GM12891 (cell line): Measurements from ENCODE around the gene LUC7L.
A peak's percentile ranks its signal among the peaks of the same experiment; 100 is the strongest.
"Not testable (repeated sequence)": the region's sequence is repeated elsewhere in the genome, so short reads cannot be mapped to it uniquely, and the experiment has no call there.

Experiments
- DNase-seq: peaks from one replicate; pipeline ENCODE4 v3.0.0; 2011; ENCODE audit warnings: low spot score; ENCODE audit not compliant: insufficient read length
- FAIRE-seq: peaks from 2 replicates; lab custom pipeline; 2011; peaks lifted over from hg19 to GRCh38; lab: Jason Lieb, UNC
- PAX5 ChIP-seq: IDR thresholded peaks from 2 replicates; pipeline ENCODE4 v1.6.1; 2011; ENCODE audit warnings: low read length, moderate library complexity, mild to moderate bottlenecking; ENCODE audit not compliant: insufficient read depth, severe bottlenecking
- POLR2A ChIP-seq: IDR thresholded peaks from 2 replicates; pipeline ENCODE4 v1.6.1; 2011; ENCODE audit warnings: low read depth, low read length, control low read depth
- POLR2AphosphoS5 ChIP-seq: IDR thresholded peaks from 2 replicates; pipeline ENCODE4 v1.6.1; 2011; ENCODE audit warnings: low read depth, low read length, control low read depth
- POU2F2 ChIP-seq: IDR thresholded peaks from 2 replicates; pipeline ENCODE4 v1.6.1; 2011; ENCODE audit warnings: low read depth, mild to moderate bottlenecking, control low read depth, low read length, moderate library complexity
- SPI1 ChIP-seq: IDR thresholded peaks from 2 replicates; pipeline ENCODE4 v1.6.1; 2011; ENCODE audit warnings: low read depth, low read length, control low read depth
- TAF1 ChIP-seq: IDR thresholded peaks from 2 replicates; pipeline ENCODE4 v1.6.1; 2011; ENCODE audit warnings: low read depth, low read length, control low read depth

Gene LUC7L

DNA sequence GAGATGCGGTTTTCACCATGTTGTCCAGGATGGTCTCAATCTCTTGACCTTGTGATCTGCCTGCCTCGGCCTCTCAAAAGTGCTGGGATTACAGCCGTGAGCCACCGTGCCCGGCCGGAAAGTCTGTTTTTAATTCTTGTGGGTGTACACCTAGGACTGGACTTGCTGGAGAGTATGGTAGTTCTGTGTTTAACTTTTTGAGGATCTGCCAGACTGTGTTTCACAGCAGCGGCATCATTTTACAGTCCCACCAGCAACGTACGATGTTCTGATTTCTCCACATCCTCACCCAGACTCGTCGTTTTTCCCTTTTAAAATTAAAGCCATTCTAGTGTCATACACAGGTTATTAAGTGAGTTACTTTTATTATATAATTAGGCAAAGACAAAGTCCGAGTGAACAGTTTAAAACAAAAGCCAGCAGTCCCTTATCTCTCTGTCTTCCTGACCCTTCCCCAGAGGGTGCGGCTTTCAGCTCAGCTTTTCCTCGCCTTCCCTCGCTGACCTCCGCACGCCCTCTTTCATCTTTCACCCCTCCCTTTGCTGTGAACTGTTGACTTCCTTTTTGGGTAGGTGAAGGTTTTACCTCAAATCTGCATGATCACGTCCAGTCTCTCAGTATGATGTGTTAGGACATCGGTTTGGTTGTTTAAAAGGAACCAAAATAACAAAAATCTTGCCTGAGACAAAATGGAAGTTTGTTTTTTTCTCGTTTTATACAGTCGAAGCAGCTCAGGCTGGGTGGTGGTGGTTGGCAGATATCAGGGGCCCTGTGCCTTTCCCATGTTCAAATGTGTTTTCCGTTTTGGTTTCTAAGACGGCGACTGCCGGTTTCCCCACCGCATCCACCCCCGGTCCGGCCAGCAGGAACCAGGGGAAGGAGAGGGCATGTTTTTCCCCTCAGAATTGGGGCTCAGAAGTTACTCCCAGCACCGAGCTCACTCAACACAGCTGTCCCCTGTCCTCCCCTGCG lies 23.4 kb upstream of the LUC7L start:
- FAIRE-seq (peak; percentile 82), DNase-seq (peak; percentile 67)
- TF ChIP-seq TAF1 = no peak
- TF ChIP-seq POU2F2 = peak; percentile 87; the same call in 1 of the 2 replicates
- TF ChIP-seq SPI1 = peak; percentile 34

DNA sequence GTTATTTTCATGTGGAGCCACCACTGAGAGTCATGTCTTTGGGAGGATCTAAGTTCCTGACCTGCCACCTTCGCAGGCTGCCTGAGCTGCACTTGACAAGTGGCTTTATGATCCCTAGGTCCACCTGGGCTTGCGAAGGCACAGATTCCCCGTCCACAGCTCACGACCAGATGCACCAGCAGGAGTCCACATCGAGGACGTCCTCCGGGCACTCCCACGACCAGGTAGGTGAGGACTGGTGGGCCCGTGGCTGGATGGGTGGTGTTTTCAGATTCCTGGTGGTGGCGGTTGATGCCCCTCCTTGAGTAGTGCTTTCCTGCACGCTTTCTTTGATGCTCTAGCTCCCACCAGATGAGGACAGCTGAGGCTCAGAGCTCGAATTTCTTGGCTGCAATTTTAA lies 20.2 kb upstream of the LUC7L start:
- no peak for FAIRE-seq
- TF ChIP-seq POLR2A (no peak), POU2F2 (no peak), POLR2AphosphoS5 (no peak), TAF1 (no peak), SPI1 (no peak), PAX5 (no peak)
- no peak for DNase-seq

DNA sequence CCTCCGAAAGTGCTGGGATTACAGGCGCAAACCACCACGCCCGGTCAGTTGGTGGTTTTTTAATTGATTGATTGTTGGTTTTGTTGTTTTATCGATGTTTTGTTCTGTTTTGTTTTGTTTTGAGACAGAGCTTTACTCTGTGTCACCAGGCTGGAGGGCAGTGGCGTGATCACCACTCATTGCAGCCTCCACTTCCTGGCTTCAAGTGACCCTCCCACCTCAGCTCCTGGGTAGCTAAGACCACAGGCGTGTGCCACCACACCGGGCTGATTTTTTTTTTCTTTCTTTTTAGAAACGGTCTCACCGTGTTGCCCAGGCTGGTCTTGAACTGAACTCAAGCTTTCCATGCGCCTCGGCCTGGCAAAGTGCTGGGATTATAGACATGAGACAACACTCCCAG lies 17.8 kb upstream of the LUC7L start:
- TF ChIP-seq POLR2A = no peak
- no peak for TF ChIP-seq PAX5
- TF ChIP-seq TAF1 = no peak
- TF ChIP-seq POU2F2 = no peak
- FAIRE-seq (no peak), DNase-seq (no peak)

DNA sequence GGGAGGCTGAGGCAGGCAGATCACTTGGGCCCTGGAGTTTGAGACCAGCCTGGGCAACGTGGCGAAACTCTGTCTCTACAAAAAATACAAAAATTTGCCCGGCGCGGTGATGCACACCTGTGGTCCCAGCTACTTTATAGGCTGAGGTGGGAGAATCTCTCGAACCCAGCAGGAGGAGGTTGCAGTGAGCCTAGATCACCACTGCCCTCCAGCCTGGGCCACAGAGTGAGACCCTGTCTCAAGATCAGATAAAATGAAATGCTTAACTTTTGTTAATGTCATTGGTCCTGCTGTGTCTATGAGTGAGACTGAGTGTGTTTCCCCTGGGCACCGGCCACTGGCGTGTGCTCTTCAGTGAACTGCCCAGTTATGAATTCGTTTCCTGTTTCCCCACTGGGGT lies 15.9 kb upstream of the LUC7L start:
- DNase-seq (no peak), FAIRE-seq (no peak)
- TF ChIP-seq SPI1 (no peak), POLR2AphosphoS5 (no peak), POU2F2 (no peak), PAX5 (no peak), POLR2A (no peak), TAF1 (no peak)

DNA sequence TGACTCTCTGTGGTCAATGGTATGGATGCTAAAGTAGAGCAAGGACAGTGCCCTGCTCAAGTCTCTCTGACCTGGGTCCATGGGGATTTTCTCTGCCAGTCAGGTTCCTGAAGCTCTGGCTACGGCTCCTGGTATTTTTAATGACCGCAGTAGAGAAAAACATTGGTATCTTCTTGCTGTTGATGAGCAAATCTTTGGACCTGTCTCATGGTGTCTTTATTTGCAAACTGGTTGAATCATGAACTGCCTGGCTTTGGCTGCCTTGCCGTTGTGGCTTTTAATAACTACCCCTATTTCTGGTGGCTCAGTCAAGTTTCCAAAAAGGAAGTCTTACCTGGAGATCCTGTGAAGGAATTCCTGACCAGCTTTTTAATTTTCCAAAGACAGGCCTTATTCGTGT lies 14.1 kb upstream of the LUC7L start:
- FAIRE-seq (no peak), DNase-seq (no peak)
- TF ChIP-seq SPI1 (no peak), PAX5 (no peak), POU2F2 (no peak)

DNA sequence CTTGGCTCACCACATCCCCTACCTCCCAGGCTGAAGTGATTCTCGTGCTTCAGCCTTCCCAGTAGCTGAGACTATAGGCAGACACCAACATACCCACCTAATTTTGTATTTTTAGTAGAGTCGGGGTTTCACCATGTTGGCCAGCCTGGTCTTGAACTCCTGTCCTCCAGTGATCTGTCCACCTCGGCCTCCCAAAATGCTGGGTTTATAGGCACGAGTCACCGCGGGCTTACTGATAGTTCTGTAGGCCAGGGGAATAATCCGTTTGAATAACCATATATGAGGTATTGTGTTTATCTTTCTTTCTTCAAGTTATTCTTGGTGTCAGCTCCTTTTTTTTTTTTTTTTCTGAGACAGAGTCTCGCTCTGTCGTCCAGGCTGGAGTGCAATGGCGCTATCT lies 13.0 kb upstream of the LUC7L start:
- no peak for TF ChIP-seq POLR2AphosphoS5
- no peak for TF ChIP-seq SPI1
- no peak for TF ChIP-seq TAF1
- no peak for TF ChIP-seq POLR2A
- TF ChIP-seq POU2F2 = no peak
- no peak for FAIRE-seq
- DNase-seq = no peak

DNA sequence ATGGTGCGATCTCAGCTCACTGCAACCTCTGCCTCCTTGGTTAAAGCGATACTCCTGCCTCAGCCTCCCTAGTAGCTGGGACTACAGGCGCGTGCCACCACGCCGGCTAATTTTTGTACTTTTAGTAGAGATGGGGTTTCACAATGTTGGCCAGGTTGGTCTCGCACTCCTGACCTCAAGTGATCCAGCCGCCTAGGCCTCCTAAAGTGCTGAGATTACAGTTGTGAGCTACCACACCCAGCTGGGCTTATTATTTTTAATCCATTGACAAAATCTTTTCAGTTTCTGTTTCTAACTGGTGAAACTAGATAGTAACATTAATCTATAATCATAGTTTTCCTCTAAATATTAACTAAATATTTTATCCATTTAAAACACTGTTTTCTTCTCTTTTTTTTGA lies 11.3 kb upstream of the LUC7L start:
- FAIRE-seq (no peak), DNase-seq (no peak)
- TF ChIP-seq PAX5 (no peak), POU2F2 (no peak), SPI1 (no peak), POLR2A (no peak), POLR2AphosphoS5 (no peak), TAF1 (no peak)

DNA sequence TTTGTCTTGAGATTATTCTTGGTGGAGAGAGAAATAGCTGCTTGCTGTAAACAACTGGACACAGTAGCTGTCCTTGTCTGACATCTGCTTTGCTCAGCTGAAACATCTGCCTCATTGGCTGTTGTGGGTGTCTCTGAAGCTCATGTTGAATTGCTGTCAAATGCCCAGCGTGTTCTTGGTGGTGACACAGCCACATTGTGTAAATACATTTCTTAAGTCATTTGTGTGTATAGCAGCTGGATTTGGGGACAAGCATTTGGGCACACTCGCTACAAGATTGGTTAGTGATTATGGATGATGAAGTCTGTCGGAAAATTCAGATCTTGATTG lies 10.7 kb upstream of the LUC7L start:
- FAIRE-seq (peak; percentile 66), DNase-seq (no peak)
- TF ChIP-seq POLR2AphosphoS5 (no peak), POLR2A (no peak), SPI1 (no peak), PAX5 (no peak), POU2F2 (no peak), TAF1 (no peak)

DNA sequence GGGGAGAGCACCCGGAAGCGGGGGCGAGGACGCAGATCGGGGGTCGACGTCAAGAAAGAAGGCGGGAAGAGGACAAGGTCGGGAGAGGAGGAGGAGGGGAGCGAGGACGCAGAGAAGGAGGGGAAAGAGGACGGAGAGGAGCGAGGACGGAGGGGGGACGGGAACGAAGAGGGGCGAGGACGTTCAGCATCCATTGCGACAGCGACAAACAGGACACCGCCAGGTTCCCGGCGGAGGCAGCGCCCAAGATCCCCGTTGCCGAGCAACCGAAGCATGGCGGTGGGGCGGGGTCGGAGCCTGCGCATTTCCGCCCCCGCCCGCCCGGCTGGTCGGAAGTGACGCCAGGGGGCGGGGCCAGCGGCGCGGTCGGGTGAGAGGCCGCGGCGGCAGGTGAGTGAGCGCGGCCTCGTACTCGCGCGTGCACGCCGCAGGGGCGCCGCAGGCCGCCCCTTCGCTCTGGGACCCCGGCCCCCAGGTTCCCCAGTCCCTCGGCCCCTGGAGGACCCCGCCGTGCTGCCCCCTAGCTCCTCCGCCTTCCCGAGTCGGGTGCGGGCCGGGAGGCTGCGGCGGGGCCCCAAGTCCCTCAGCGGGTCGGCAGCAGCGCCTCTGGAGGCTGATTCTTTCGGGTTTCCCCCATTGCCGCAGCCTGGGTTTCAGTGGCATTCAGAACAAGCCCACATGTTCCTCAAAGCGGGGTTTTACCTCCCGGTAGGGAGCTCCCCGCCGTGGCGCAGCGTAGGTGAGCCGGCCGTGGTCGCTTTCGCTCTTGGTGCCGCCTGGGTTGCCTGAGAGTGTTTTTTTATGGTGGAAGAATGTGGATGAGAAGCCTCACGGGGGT lies 5.4 kb upstream of the LUC7L start, which contains the start of gene FAM234A:
Gene FAM234A (plus strand): TSS at position 354 of the 838 bp plus-strand sequence. CDS start 19,593 bp downstream, outside the sequence.
- FAIRE-seq = peak; percentile 98
- TF ChIP-seq POU2F2 (no peak; the same call in none of the 2 replicates), TAF1 (peak; percentile 78), SPI1 (peak; percentile 25; the same call in 1 of the 2 replicates), POLR2AphosphoS5 (peak; percentile 89), POLR2A (peak; percentile 90), PAX5 (no peak)
- peak; percentile 89 for DNase-seq

DNA sequence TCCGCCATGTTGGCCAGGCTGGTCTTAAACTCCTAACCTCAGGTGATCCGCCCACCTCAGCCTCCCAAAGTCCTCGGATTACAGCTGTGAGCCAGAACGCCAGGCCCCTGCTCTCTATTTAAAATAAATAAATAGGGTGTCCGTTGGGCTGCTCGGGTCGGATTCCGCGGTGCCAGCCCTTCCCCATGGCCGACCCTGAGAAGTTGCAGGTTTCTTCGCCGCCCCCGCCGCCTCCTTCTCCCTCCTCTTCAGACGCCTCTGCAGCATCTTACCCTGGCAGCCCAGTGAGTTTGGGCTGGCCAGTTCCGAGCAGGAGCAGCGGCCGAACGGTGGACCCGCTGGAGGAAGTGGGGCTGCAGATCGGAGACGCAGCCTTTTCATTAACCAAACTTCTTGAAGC lies 1.7 kb upstream of the LUC7L start:
- no peak for DNase-seq
- no peak for FAIRE-seq
- TF ChIP-seq POLR2AphosphoS5 = no peak
- TF ChIP-seq SPI1 = no peak
- no peak for TF ChIP-seq POLR2A
- no peak for TF ChIP-seq POU2F2
- TF ChIP-seq PAX5 = no peak
- no peak for TF ChIP-seq TAF1

DNA sequence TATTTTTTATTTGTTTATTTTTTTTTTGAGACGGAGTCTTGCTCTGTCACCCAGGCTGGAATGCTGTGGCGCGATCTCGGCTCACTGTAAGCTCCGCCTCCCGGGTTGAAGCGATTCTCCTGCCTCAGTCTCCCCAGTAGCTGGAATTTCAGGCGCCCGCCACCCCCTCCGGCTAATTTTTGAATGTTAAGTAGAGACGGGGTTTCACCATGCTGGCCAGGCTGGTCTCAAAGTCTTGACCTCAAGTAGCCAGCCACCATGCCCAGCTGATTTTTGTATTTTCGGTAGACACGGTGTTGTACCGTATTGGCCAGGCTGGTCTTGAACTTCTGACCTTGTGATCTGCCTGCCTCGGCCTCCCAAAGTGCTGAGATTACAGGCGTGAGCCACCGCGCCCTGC lies 1.1 kb upstream of the LUC7L start:
- not testable (repeated sequence) for FAIRE-seq, DNase-seq
